Peyer's patch (tissue), 4 donors: Measurements from ENCODE around the gene HS6ST3. TPM values are rescaled to one million over a fixed set of nuclear protein-coding genes. Genes with fewer than 3 reads are reported as not detected.

Experiments used
- DNase-seq, 3 donors: peaks; one replicate each; pipeline ENCODE4 v3.0.0-alpha.2; 2017 to 2019
- H3K27ac ChIP-seq, 4 donors: fragments of 200-600 bp; sonication (generic); one replicate each; pipeline ENCODE4 v1.5.1; 2016 to 2019
- H3K27me3 ChIP-seq, 2 donors: fragments of 200-600 bp; sonication (generic); one replicate each; pipeline ENCODE4 v1.5.1; 2019
- H3K36me3 ChIP-seq, 3 donors: fragments of 200-600 bp; sonication (generic); one replicate each; pipeline ENCODE4 v1.5.1; 2016 to 2019
- H3K4me1 ChIP-seq, 4 donors: fragments of 200-600 bp; sonication (generic); one replicate each; pipeline ENCODE4 v1.5.1; 2016 to 2019
- H3K4me3 ChIP-seq, 4 donors: fragments of 200-600 bp; sonication (generic); 1 replicate in 3 of 4; 2 replicates in 1 of 4; pipeline ENCODE4 v1.5.1; 2016 to 2019; ENCODE audit warnings: mild to moderate bottlenecking in 1 of 4
- H3K9me3 ChIP-seq, 4 donors: fragments of 200-600 bp; sonication (generic); one replicate each; pipeline ENCODE4 v1.5.1; 2016 to 2019; ENCODE audit warnings: mild to moderate bottlenecking in 1 of 4
- CTCF ChIP-seq, 6 experiments: fragments of 450-650 bp in 4 of 6; fragments of 200-600 bp in 2 of 6; sonication (generic) in 1 of 6; IDR thresholded peaks; one replicate each; pipeline ENCODE4 v1.5.1; 2017 to 2019; ENCODE audit warnings: antibody characterized with exemption in 6 of 6, mild to moderate bottlenecking in 3 of 6, moderate library complexity in 1 of 6
- POLR2A ChIP-seq, 2 donors: fragments of 450-650 bp; IDR thresholded peaks; one replicate each; pipeline ENCODE4 v1.5.1; 2017; ENCODE audit warnings: antibody characterized with exemption in 2 of 2, mild to moderate bottlenecking in 2 of 2, moderate library complexity in 2 of 2
- total RNA-seq, 4 donors: library from RNA; depleted of rRNA; stranded (reverse); fragments of >200 nt; gene quantifications; one replicate each; pipeline ENCODE4 v1.1.0, GENCODE V29; 2016

HS6ST3 gene
- total RNA-seq, 4 donors from 2014 or later, result 0.09 TPM; not detected in 3

- Histone ChIP-seq H3K27me3 (no peaks in the 10 kb centered on the region), H3K9me3 (no peaks in the 10 kb centered on the region), H3K4me1 (no peaks in the 10 kb centered on the region), H3K27ac (no peak overlapping the region), H3K36me3 (no peaks in the 10 kb centered on the region), H3K4me3 (no peak overlapping the region)
- TF ChIP-seq POLR2A (IDR thresholded peaks at IDR 0.05) (no peak), CTCF (IDR thresholded peaks at IDR 0.05) (no peak)
- no peak for DNase-seq
Measured at GRCh38 chr13:96650301-96650886, 560.5 kb downstream of the HS6ST3 start.

- Histone ChIP-seq H3K27me3 (no peaks in the 10 kb centered on the region), H3K27ac (no peak overlapping the region), H3K4me3 (no peak overlapping the region), H3K9me3 (no peaks in the 10 kb centered on the region), H3K36me3 (no peaks in the 10 kb centered on the region), H3K4me1 (no peaks in the 10 kb centered on the region)
- no peak for DNase-seq
- no peak for TF ChIP-seq POLR2A (IDR thresholded peaks at IDR 0.05)
- no peak for TF ChIP-seq CTCF (IDR thresholded peaks at IDR 0.05)
Measured at GRCh38 chr13:96651598-96651997, 561.7 kb downstream of the HS6ST3 start.

DNA sequence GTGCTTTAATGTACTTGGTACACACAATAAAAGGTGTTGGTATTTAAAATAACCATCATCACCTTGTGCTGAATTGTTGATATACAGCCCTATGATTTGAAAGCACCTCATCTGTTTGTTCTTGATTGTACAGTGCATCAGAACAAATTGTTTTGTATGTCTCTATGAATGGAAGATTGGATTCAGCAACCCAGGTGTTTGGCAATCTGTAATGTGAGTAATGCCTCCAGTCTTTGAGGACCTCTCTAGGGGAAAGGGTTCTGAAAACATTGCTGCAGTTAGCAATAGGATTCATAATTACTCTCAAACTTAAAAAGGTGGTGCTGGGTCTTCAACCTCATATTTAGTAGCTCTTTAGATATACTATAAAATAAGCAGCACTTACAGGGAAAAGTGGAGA, 562.6 kb downstream of the HS6ST3 start:
- TF ChIP-seq CTCF (IDR thresholded peaks at IDR 0.05), result no peak
- Histone ChIP-seq H3K9me3 (no peaks in the 10 kb centered on the region), H3K36me3 (no peaks in the 10 kb centered on the region), H3K27ac (no peak overlapping the region), H3K4me1 (no peaks in the 10 kb centered on the region), H3K4me3 (no peak overlapping the region), H3K27me3 (no peaks in the 10 kb centered on the region)
- no peak for DNase-seq

DNA sequence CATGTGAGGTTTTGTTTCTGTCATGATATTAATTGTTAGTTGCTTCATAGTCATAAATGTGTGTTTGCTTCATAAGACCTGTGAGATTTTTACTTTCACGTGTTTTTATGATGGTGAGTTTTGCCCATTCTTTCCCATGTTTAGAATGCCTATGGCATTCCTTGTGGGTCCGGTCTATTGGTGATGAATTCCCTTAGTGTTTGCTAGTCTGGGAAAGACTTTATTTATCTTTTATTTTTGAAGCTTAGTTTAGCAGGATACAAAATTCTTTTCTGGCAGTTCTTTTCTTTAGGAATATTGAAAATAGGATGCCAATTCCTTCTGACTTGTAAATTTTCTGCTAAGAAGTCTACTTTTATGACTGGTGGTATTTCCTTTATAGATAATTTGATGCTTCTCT, 571.7 kb downstream of the HS6ST3 start:
- no peaks in the 10 kb centered on the region for H3K27me3 ChIP-seq
- no peak overlapping the region for H3K27ac ChIP-seq
- H3K9me3 ChIP-seq, result peaks cover 0 to 10% (median 0%) of the 10 kb centered on the region in 4 donors
- H3K4me3 ChIP-seq, result no peak overlapping the region
- no peaks in the 10 kb centered on the region for H3K36me3 ChIP-seq
- DNase-seq, result no peak
- no peaks in the 10 kb centered on the region for H3K4me1 ChIP-seq
- TF ChIP-seq POLR2A (IDR thresholded peaks at IDR 0.05), result no peak
- no peak for TF ChIP-seq CTCF (IDR thresholded peaks at IDR 0.05)

DNA sequence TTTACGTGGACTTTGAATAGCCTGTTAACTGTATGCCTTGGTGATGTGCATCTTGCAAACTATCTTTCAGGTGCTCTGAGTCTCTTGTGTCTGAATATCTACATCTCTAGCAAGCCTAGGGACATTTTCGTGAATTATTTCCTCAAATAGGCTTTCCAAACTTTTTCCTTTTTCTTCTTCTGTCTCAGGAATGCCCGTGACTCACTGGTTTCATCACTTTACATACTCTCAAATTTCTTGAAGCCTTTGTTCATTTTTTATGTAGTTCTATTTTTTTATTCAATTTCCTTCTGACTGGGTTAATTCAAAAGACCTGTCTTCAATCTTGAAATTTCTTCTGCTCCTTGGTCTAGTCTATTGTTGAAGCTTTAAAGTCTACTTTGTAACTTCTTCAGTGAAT, 572.1 kb downstream of the HS6ST3 start:
- no peaks in the 10 kb centered on the region for H3K4me1 ChIP-seq
- DNase-seq, result no peak
- H3K27ac ChIP-seq, result no peak overlapping the region
- no peaks in the 10 kb centered on the region for H3K36me3 ChIP-seq
- H3K27me3 ChIP-seq, result no peaks in the 10 kb centered on the region
- TF ChIP-seq POLR2A (IDR thresholded peaks at IDR 0.05), result no peak
- no peak for TF ChIP-seq CTCF (IDR thresholded peaks at IDR 0.05)
- no peak overlapping the region for H3K4me3 ChIP-seq
- peaks cover 0 to 10% (median 0%) of the 10 kb centered on the region in 4 donors for H3K9me3 ChIP-seq
